DMS153 (cell line): Measurements from ENCODE around the gene AKR1B1.

Source experiments
- DNase-seq: peaks from one replicate; lab custom pipeline; 2025; lab: John Stamatoyannopoulos, UW

Gene AKR1B1

GRCh38 chr7:134469622-134470021 lies 10.7 kb upstream of the AKR1B1 start:
- DNase-seq, result no peak

- DNase-seq, result no peak
Measured at GRCh38 chr7:134468475-134468874, 9.6 kb upstream of the AKR1B1 start.

DNA sequence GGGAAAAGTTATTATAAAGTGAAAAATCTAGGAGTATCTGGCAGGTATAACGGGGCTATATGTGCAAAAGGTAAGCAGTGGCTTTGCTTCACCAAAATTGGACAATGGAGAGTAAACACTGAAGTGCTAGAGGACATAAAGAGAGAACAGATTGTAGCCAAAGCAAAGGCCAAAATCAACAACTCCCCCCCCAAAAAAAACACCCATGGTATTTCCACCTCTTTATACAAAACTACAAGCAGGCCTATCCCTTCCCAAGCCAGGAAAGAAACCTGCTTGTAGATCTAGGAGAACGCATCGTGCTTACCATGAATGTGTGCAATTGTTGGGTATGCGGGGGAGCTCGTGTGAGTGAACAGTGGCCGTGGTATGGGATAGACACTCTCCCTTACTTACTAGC lies 9.2 kb upstream of the AKR1B1 start:
- DNase-seq, result no peak

DNA sequence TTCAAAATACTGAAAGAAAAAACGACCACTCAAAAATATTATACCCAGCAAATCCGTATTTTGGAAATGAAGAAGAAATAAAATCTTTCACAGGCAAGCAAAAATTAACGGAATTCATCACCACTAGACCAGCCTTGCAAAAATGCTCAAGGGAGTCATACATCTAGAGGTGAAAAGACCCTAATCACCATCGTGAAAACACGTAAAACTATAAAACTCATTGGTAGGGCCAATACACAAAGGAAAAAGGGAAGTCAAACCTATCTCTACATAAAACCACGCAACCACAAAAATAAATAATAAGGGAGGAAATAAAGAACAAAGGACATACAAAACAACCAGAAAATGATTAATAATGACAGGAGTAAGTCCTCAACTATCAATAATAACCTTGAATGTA lies 6.6 kb upstream of the AKR1B1 start:
- DNase-seq, result no peak

- no peak for DNase-seq
Measured at GRCh38 chr7:134464496-134464895, 5.6 kb upstream of the AKR1B1 start.

GRCh38 chr7:134463751-134464150 lies 4.9 kb upstream of the AKR1B1 start:
- no peak for DNase-seq

GRCh38 chr7:134462337-134462925 lies 3.5 kb upstream of the AKR1B1 start:
- DNase-seq, result no peak

DNA sequence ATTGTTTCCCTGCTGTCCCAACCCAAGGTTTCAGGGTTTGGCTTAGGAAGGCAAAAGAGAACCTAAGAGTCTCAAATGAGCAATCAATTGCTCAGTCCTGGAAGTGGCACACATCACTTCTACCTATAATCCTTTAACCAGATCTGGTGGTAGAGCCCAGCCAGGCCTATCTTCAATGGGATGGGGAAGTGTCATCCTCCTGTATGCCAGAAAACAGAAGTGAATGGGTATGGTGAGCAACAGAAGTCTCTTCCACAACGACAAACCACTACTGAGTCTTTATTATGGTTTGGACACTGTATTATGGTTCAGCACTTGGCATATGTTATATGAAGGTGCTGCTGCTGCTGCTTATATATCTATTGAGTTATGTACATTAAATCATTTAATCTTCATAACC lies 3.0 kb upstream of the AKR1B1 start:
- DNase-seq, result no peak

GRCh38 chr7:134459981-134460380 lies 1.1 kb upstream of the AKR1B1 start:
- DNase-seq, result no peak

DNA sequence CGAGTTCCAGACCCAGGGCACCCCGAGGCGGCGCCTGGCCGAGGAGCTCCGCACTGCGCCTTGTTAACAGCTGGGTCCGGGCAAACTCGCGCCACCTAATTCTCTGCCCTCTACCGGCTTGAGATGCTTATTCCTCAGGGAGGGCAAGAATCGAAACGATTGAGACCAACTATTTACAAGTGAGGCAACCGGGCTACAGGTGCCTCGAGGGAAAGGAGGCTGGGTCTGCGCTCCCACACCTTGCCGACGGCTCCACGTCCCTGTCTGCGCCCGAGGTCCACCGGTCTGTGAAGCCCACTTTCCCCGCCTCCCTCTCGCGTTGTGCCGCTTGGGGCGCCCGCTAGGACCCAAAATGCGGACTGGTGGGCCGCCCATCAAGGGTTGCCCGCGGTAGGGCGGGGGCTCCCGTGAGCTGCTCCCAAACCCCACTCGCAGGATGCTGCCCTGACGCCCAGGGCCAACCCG lies 527 bp downstream of the AKR1B1 start:
- DNase-seq, result peak; percentile 8

- no peak for DNase-seq
Measured at GRCh38 chr7:134457210-134457609, 1.7 kb downstream of the AKR1B1 start.

DNA sequence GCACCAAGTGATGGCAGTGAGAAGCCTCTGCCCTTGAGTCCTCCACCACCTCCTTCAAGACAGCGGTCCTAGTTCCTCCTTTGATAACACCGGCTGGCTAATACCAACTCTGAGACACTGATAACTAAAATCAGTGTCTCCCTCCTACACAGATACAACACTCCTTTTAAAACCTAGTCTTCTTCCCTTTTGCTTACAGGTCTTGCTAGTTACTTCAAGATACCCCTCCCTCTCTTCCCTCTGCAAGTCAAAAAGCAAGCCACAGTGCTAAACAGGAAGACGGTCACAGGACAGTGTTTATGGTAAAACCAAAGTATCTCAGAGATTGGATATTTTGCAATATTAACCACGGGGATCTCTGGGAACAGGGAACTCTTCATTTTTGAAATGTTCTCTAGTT lies 4.6 kb downstream of the AKR1B1 start:
- no peak for DNase-seq

DNA sequence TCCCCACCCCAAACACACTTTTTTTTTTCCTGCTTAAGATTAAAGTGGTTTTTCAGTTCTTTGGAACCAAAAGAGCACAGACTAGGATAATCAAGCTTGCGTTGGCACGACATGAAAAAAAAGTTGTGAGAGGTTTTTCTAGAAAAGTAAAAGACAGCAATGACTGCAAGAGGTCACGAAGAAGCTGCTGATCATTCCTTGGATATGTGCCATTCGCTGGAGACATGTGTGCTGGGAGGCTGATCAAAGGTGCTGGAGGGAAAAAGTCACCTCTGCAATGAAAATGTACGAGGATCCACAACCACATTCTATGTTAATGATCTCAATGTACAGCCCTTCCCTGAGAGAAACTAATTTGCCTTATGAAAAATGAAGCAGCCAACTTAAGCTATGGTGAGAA lies 5.4 kb downstream of the AKR1B1 start:
- DNase-seq, result no peak

- no peak for DNase-seq
Measured at GRCh38 chr7:134452991-134453473, 5.9 kb downstream of the AKR1B1 start.

- DNase-seq, result no peak
Measured at GRCh38 chr7:134452419-134452838, 6.5 kb downstream of the AKR1B1 start.

- DNase-seq, result no peak
Measured at GRCh38 chr7:134451656-134452055, 7.2 kb downstream of the AKR1B1 start.

DNA sequence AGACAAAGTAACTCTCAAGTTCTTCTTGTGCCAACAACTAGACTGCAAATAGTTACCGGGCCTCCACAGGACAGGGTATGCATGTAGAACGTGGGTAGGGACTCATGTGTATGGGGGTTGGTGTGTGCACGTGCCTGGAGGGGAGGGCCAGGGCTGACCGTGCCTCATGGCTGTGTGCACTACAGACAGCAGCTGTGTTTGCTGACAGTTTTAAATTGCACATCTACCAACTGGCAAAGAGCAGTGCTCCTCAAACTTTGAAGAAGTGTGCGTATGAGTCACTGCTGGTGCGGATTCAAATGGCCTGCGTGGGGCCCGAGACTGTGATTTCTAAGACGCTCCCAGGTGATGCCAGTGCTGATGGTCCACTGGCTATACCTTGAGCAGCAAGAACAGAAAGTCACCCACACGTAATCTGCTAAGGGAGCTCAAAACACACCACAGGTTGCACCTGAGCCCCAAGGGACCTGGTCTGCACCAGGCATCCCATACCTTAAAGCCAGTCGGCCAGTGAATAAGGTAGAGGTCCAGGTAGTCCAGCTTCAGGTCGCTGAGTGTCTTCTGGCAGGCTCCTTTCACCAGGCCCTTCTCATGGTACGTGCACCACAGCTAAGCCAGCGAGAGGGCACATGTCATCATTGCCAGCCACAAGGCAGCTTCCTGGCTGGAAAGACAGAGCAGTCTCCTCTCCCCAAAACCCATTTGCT lies 8.5 kb downstream of the AKR1B1 start:
- DNase-seq, result no peak

GRCh38 chr7:134449680-134450079 lies 9.2 kb downstream of the AKR1B1 start:
- no peak for DNase-seq

DNA sequence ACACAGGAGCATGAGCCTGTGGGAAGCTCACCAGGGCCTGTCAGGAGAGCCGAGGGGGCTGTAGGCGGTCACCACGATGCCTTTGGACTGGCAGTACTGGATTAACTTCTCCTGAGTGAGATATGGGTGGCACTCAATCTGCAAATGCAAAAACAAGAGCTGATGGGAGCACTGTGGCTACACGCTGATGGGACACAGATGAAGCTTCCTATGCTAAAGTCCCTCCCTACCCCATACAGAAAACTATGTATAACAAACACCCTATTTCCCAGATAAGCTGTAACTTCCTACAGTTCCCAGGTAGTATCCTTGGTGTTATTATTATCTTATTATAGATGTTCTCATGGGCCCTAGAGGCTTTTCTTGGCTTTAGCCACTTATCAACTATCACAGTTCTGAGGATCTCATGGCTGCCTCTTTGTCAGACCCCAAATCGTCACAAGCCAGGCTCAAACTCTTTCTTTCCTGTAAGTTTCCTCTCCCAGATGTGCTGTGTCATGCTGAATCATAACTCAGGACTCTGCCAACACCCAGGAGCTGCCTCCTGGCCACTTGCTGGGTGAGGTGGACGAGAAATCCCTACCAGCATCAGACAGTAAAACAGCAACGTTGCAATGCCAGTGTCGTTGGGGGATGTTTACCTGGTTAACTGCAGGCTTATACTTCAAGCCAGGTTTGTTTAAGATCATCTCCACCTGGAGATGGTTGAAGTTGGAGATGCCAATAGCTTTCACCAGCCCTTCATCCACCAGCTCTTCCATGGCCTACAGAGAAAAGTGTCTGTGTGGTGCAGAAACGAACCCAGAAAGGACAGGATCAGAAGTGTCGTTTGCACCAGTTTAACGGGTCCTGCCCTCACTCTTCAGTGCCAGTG lies 10.3 kb downstream of the AKR1B1 start:
- DNase-seq, result no peak

GRCh38 chr7:134447383-134447782 lies 11.5 kb downstream of the AKR1B1 start:
- no peak for DNase-seq

GRCh38 chr7:134446923-134447322 lies 12.0 kb downstream of the AKR1B1 start:
- DNase-seq, result no peak

DNA sequence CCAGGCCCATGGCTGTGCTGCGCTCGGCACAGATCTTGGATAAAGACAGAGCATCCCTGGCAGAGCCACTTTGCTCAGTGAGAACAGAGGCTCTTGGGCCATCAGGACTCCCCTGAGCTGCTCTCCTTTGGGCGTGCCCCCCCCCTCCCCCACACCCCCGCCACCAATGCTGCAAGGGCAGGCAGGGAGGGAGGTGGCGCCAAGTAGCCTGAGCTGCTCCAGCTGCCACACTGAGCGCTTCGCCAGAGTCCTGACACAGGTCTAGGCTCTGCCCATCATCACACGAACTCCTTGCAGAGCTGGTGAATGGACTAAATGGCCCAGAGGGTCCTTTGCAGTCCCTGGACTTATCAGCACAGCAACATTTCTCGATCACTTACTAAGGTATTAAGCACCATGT lies 12.5 kb downstream of the AKR1B1 start:
- DNase-seq, result no peak

DNA sequence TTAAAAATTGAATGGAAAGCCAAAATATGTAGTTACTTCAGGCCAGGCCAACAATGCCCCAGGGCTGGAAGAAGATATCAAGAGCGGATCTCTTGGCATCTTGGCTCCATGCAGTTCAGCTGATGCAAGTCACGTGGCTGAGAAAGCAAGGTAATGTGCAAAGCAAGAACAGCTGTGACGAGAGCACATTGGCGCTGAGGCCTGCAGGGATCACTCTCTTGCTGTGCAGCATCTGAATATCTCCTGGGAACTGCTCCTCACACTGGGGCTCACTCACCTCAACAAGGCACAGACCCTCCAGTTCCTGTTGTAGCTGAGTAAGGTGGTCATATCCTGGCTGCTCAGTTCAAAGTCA lies 14.0 kb downstream of the AKR1B1 start:
- DNase-seq, result no peak
